BJ (cell line): ENCODE results near the gene SLC37A3. TPM values are rescaled to one million over a fixed set of nuclear protein-coding genes. Genes with fewer than 3 reads are reported as not detected.
A peak's percentile ranks its signal among the peaks of the same experiment; 100 is the strongest.

Source experiments
- CTCF ChIA-PET: fragments of 350-600 bp; formaldehyde crosslinking; extraction: SDS; loops from one replicate; lab custom pipeline; 2021; ENCODE audit warnings: antibody characterized with exemption, inconsistent platforms; lab: Yijun Ruan, JAX
- POLR2A ChIA-PET: fragments of 300-600 bp; sonication (Branson Sonifier 250); formaldehyde crosslinking; extraction: SDS; loops from one replicate; lab custom pipeline; 2021; ENCODE audit warnings: antibody characterized with exemption; lab: Charles Lee
- DNase-seq: peaks from one replicate; pipeline ENCODE4 v3.0.0-alpha.2; 2011; ENCODE audit warnings: low read depth
- H3K27me3 ChIP-seq: 2 replicates; pipeline ENCODE4 v1.6.0; 2011; ENCODE audit warnings: low read length; ENCODE audit not compliant: control insufficient read depth, insufficient read depth
- H3K36me3 ChIP-seq: 2 replicates; pipeline ENCODE4 v1.5.1; 2011; ENCODE audit warnings: low read length; ENCODE audit not compliant: control insufficient read depth, insufficient read depth
- H3K4me3 ChIP-seq: 2 replicates; pipeline ENCODE4 v1.5.1; 2011; ENCODE audit warnings: low read depth, mild to moderate bottlenecking, control low read depth, low read length
- CTCF ChIP-seq: IDR thresholded peaks from 2 replicates; pipeline ENCODE4 v1.5.1; 2011; ENCODE audit warnings: low read depth, mild to moderate bottlenecking, control low read depth, inconsistent platforms, low read length, moderate library complexity; ENCODE audit not compliant: insufficient read depth
- polyA plus RNA-seq: library from polyadenylated mRNA; depleted of rRNA; stranded (reverse); fragments of >200 nt; gene quantifications from 2 replicates; pipeline ENCODE4 v1.2.3, GENCODE V29; 2011

SLC37A3 gene
- polyA plus RNA-seq, 1 experiment, result 35.2 TPM

DNA sequence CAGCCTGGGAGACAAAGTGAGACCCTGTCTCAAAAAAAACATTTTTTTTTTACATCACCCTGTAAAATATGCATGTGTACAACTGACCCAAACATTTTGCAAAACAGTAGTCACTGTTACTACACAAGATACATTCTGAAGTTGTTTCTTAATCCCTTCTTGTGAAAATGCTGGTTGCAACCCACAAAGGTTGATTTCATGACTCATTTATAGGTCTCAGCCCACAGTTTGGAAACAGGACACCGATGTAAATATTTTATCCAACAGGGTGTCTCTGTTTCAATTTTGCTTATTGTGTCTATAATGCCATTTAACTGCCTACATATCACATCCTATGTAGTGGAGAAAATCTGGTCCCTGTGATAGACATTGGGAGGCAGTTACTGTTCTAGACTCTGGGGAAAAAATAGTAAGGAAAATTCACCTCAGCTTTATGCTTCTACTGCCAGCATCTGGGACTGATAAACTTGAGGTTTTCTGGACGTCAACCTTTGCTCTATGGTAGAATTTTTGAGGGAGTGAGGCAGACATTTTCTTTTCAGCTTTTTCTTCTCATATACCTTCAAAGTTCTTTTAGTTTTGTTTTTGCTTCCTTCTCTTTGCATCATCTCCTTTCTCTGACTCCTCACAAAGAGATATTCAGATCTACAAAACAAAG, 4.0 kb upstream of the SLC37A3 start:
- peak; percentile 34 for DNase-seq
- ChIA-PET CTCF (no interaction called here), POLR2A (no interaction called here)
- no peak for TF ChIP-seq CTCF
- H3K27me3 ChIP-seq, result peaks cover 20% of the 10 kb centered on the region
- no peak overlapping the region for H3K4me3 ChIP-seq
- no peaks in the 10 kb centered on the region for H3K36me3 ChIP-seq

- Histone ChIP-seq H3K4me3 (no peak overlapping the region), H3K36me3 (no peaks in the 10 kb centered on the region), H3K27me3 (peaks cover 20% of the 10 kb centered on the region)
- POLR2A ChIA-PET, result no interaction called here
- no peak for TF ChIP-seq CTCF
- CTCF ChIA-PET, result no interaction called here
- DNase-seq, result no peak
Measured at GRCh38 chr7:140400381-140400780, 2.1 kb upstream of the SLC37A3 start.

DNA sequence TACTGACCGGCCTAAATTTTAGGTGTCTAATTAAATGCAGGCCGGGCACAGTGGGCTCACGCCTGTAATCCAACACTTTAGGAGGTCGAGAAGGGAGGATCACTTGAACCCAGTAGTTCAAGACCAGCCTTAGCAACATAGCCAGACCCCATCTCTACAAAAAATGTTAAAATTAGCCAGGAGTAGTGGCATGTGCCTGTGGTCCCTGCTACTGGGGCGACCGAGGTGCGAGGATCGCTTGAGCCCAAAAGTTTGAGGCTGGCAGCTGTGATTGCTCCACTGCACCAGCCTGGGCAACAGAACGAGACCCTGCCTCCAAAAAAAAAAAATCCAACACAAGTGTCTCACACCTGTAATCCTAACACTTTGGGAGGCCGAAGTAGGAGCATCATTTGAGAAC, 491 bp upstream of the SLC37A3 start:
- Histone ChIP-seq H3K4me3 (no peak overlapping the region), H3K27me3 (peaks cover 10% of the 10 kb centered on the region), H3K36me3 (no peaks in the 10 kb centered on the region)
- CTCF ChIA-PET, result interaction anchor here (0.5 kb wide), 1 partner anchor 42 kb away, joined by 3 read pairs; no protein-coding TSS in a partner anchor
- TF ChIP-seq CTCF, result no peak
- no peak for DNase-seq
- POLR2A ChIA-PET, result interaction anchor here (1.0 kb wide), 1 partner anchor 207 kb away, joined by 4 read pairs; no protein-coding TSS in a partner anchor

GRCh38 chr7:140393756-140394306, 4.5 kb downstream of the SLC37A3 start:
- Histone ChIP-seq H3K4me3 (no peak overlapping the region), H3K36me3 (no peaks in the 10 kb centered on the region), H3K27me3 (peaks cover 5% of the 10 kb centered on the region; the same call in 1 of the 2 replicates)
- ChIA-PET CTCF (interaction anchor here (0.6 kb wide), 1 partner anchor 120 kb away, joined by 3 read pairs; no protein-coding TSS in a partner anchor), POLR2A (no interaction called here)
- no peak for DNase-seq
- no peak for TF ChIP-seq CTCF

DNA sequence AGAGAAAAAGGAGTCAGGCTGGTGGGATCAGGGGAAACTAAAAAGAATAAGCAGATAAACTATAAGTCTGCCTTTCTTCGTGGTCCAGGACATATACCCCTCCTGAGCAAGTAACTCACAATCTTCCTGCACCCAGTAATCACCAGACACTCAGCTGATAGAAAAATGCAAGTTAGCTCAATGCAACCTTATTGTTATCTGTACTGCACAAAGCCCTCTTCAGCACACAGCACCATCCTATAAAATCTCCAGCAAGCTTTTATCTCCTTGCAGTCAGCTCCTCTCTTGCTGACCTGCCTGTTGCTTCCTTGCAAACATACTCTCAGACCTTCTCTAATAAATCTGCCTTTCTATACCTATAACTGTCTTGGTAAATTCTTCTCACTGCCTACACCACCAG, 6.7 kb downstream of the SLC37A3 start:
- POLR2A ChIA-PET, result no interaction called here
- Histone ChIP-seq H3K36me3 (no peaks in the 10 kb centered on the region), H3K4me3 (no peak overlapping the region), H3K27me3 (peaks cover 4% of the 10 kb centered on the region; the same call in 1 of the 2 replicates)
- CTCF ChIA-PET, result no interaction called here
- no peak for TF ChIP-seq CTCF
- no peak for DNase-seq
